Large intestine (tissue), 3 donors: ENCODE results near the gene SPDYE16. TPM values are rescaled to one million over a fixed set of nuclear protein-coding genes. Genes with fewer than 3 reads are reported as not detected.
A peak's percentile ranks its signal among the peaks of the same experiment; 100 is the strongest.
"Not testable (repeated sequence)": the region's sequence is repeated elsewhere in the genome, so short reads cannot be mapped to it uniquely, and the experiment has no call there.

Source experiments
- DNase-seq, 2 donors: peaks; one replicate each; pipeline versions ENCODE4 v3.0.0 to v3.0.0-alpha.2; 2013
- H3K27ac ChIP-seq: one replicate; pipeline ENCODE4 v1.5.1; 2013; ENCODE audit warnings: low read length
- H3K27me3 ChIP-seq: 2 replicates; pipeline ENCODE4 v1.6.1; 2013; ENCODE audit warnings: low read length; ENCODE audit not compliant: control insufficient read depth, insufficient read depth
- H3K36me3 ChIP-seq: 2 replicates; pipeline ENCODE4 v1.6.1; 2013; ENCODE audit warnings: low read length; ENCODE audit not compliant: control insufficient read depth, insufficient read depth
- H3K4me1 ChIP-seq: one replicate; pipeline ENCODE4 v1.6.1; 2013; ENCODE audit warnings: low read length; ENCODE audit not compliant: control insufficient read depth, insufficient read depth
- H3K4me3 ChIP-seq: one replicate; pipeline ENCODE4 v1.5.1; 2013; ENCODE audit warnings: low read length
- H3K9me3 ChIP-seq: one replicate; pipeline ENCODE4 v1.6.1; 2013; ENCODE audit warnings: mild to moderate bottlenecking, low read depth, low read length, moderate library complexity; ENCODE audit not compliant: control insufficient read depth
- WGBS: methylation state at CpG from one replicate; pipeline ENCODE4 v1.1.5; 2013; ENCODE audit warnings: low lambda C conversion rate; ENCODE audit not compliant: insufficient coverage; 5-methylcytosine and 5-hydroxymethylcytosine counted together
- polyA plus RNA-seq: library from polyadenylated mRNA; unstranded; fragments of 120-200 nt; gene quantifications from one replicate; pipeline ENCODE4 v1.2.1, GENCODE V29; 2013

SPDYE16 gene
- polyA plus RNA-seq, 1 donor: 1.2 TPM

DNA sequence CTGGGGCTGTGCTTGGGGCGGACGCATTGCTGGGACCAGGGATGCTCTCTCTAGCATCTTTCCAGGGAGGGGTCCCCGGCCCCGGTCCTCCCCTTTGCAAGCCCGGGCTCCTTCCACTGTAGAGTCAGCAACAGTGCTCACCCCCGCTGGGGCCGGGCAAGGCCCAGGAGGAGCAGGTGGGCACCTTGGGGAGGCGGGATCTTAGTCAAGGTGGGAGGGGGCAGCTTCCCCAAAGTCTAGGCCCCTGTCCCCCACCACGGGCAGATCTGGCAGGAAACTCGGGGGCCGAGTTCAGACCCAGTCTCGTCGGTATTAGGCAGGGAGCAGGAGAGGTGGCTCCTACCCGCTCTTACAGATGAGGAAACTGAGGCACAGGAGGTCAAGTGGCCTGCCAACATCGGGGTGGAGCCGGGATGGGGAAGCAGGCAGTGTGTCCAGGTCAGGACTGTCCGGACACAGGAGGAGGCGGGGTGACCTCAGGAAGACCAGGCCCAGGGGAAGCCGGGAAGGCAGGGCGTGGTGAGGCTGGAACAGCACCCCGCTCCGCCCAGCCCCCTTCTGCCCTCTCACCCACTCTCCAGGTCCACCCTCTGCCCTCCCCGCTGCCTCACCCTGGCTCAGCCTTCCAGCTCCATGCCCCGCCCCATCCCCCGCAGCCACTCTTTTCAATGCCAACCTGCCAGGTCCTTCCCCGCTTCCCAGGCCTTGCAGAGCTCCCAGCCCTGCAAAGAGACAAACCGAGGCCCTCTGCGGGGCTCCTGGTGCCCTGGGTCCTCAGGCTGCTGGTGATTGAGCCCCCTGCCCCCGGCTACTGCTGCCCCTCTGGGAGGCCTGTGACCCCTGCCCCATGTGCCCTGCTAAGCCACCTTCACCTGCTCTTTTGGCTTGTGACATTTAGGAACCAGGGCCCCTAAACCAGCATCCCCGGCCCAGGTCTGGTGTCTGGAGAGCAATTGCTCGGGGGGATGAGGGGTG is 30.9 kb downstream of the SPDYE16 start:
- DNase-seq: peak in 1 of 2 donors; percentile 0

GRCh38 chr7:76511200-76511910 is 31.7 kb downstream of the SPDYE16 start:
- not testable (repeated sequence) for H3K36me3 ChIP-seq, H3K27ac ChIP-seq, DNase-seq, H3K27me3 ChIP-seq, H3K9me3 ChIP-seq, H3K4me1 ChIP-seq, H3K4me3 ChIP-seq
- no CpG with 5 or more reads among the region's 24 CpGs for WGBS

More for the DNA sequence above, 30.9 kb downstream of the SPDYE16 start:
- not testable (repeated sequence) for H3K9me3 ChIP-seq, H3K4me1 ChIP-seq, H3K4me3 ChIP-seq, H3K27ac ChIP-seq, H3K36me3 ChIP-seq, H3K27me3 ChIP-seq
- WGBS: no CpG with 5 or more reads among the region's 31 CpGs

DNA sequence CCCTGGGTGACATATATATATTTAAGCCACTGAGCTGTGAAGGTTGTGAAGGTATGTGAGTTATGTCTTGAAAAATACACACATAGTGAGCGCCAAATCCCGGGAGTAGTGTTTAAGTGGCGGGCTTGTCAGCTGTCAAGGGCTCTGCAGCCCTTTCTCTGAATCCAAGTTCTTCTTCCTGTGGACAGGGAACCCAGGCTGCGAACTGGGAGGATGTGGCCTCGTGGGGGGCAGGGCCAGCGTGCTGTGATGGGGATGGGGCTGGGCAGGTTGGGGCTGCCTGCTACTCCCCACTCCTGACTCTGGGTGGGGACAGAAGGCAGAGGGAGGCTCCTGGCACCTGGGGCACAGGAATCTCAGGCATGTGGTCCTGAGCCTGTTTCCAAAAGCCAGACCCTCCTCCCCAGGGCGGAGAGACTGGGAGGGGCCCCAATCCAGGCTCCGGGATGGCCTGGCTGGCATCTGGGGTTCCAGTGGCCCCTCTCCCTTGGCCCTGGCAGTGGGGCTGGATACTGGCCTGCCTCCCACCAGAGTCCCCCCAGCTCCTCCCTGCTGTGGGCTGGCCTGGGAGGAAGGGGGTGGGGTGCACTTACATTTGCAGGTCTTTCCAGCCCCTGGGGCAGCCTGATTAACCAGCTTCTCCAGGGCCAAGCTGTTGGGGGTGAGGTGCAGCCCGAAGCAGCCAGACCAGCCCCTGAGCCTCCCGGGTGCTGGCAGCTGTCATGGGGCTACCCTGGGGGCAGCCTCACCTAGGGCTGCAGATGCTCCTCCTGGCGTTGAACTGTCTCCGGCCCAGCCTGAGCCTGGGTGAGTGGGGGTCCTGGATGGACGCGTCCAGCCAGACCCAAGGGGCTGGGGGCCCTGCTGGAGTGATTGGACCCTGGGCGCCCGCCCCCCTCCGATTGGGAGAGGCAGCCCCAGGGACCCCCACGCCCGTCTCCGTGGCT is 32.9 kb downstream of the SPDYE16 start, which contains the start of gene UPK3B:
Gene UPK3B (plus strand): TSS at position 622 of the 947 bp plus-strand sequence. CDS start 101 bp downstream, at position 723.
- Histone ChIP-seq H3K9me3 (no peaks in the 10 kb centered on the region), H3K27ac (no peak within 1 kb of the TSS), H3K36me3 (peaks cover 14% of the 10 kb centered on the region), H3K4me3 (no peak within 1 kb of the TSS), H3K4me1 (no peaks in the 10 kb centered on the region), H3K27me3 (no peaks in the 10 kb centered on the region)
- DNase-seq: peak in 1 of 2 donors; percentile 4
- WGBS: no CpG with 5 or more reads among the region's 20 CpGs

DNA sequence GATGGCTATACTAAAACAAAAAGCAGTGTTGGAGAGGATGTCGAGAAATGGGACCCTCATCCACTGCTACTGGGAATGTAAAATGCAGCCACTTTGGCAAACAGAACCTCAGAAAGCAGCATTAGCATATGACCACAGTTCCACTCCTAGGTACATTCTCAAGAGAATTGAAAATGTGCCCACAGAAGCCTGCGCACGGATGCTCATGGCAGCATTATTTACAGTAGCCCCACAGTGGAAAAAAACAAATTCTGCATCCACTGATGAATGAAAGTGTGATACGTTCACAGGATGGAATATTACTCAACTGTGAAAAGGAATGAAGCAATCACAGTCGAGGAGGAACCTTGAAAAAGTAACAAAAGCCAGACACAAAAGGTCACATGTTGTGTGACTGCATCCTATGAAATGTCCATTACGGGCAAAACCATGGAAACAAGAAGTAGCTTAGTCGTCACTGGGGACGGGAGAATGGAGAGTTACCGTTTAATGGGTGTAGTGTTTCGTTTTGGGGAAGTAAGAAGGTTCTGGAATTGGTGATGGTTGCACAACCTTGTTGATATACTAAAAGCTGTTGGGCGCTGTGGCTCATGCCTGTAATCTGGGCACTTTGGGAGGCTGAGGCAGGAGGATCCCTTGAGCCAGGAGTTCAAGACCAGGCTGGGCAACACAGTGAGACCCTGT is 35.2 kb downstream of the SPDYE16 start:
- Histone ChIP-seq H3K27ac (no peak overlapping the region), H3K27me3 (no peaks in the 10 kb centered on the region), H3K9me3 (no peaks in the 10 kb centered on the region), H3K4me3 (no peak overlapping the region), H3K4me1 (no peaks in the 10 kb centered on the region), H3K36me3 (peaks cover 21% of the 10 kb centered on the region)
- peak in 1 of 2 donors; percentile 6 for DNase-seq
- WGBS: 100% methylated on average over 1 of the region's 11 CpGs

DNA sequence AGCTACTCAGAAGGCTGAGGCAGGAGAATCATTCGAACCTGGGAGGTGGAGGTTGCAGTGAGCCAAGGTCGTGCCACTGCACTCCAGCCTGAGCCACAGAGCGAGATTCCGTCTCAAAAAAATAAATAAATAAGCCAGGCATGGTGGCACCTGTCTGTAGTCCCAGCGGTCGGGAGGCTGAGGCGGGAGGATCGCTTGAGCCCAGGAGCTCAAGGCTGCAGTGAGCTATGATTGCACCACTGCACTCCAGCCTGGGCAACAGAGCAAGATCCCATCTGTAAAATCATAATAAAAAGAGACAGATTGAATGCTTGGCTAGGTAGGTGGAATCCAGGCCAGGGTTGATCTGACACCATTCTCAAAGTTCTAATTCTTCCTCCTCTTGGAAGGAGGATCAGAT is 36.5 kb downstream of the SPDYE16 start:
- not testable (repeated sequence) for H3K27ac ChIP-seq, H3K4me1 ChIP-seq, H3K4me3 ChIP-seq, H3K9me3 ChIP-seq, H3K27me3 ChIP-seq, DNase-seq
- H3K36me3 ChIP-seq: peaks cover 23% of the 10 kb centered on the region
- no CpG with 5 or more reads among the region's 8 CpGs for WGBS

DNA sequence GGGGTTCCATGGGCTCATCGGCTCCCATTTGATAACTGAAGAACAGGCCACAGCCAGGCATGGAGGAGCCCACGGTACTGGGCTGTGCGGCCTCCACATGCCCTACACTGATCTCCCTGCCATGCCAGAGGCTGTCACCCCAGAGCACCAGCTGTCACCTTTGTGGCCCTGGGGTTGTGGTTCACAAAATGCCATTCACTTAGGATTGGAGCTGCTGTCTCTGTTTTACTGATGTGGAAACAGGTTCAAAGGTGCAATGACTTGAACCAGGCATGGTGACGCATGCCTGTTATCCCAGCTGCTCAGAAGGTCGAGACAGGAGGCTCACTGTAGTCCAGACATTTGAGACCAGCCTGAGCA is 37.0 kb downstream of the SPDYE16 start:
- H3K27me3 ChIP-seq: no peaks in the 10 kb centered on the region
- H3K27ac ChIP-seq: no peak overlapping the region
- WGBS: no CpG with 5 or more reads among the region's 5 CpGs
- H3K9me3 ChIP-seq: no peaks in the 10 kb centered on the region
- DNase-seq: no peak
- H3K4me3 ChIP-seq: no peak overlapping the region
- H3K36me3 ChIP-seq: peaks cover 23% of the 10 kb centered on the region
- H3K4me1 ChIP-seq: no peaks in the 10 kb centered on the region

DNA sequence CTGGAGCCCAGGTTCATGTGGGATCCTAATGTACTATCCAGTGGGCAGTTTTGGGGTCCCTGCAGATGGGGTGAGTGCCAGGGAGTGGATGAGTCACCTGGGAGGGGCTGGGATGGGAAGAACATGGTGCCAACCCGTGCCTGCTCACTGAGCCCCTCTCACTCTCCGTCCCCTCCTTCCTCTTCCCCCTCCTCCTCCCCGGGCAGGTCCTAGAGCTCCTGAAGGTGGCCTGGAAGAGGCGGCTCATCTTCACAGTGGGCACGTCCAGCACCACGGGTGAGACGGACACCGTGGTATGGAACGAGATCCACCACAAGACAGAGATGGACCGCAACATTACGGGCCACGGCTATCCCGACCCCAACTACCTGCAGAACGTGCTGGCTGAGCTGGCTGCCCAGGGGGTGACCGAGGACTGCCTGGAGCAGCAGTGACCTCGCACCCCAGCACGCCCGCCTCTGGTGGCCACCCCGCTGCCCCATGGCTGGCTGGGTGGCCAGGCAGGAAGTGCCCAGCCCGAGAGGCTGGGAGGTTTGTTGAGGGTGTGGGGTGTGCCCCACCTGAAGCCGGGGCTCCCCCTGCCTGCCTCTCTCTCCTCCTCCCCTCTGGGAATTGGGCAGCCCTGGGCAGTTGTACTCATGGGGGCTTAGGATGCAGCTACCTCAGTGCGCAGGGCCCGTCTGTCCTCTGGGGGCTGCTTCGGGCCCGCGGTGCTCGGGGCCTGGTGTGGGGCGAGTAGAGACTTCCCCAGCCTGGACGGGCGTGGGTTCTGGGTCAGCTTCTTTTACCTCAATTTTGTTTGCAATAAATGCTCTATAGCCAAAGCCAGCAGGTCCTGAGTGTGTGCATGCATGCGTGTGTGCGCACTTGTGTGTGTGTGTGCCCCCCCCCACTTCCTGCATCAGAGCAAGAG is 37.7 kb downstream of the SPDYE16 start:
- DNase-seq: no peak
- no CpG with 5 or more reads among the region's 32 CpGs for WGBS
- Histone ChIP-seq H3K27me3 (no peaks in the 10 kb centered on the region), H3K9me3 (no peaks in the 10 kb centered on the region), H3K4me3 (no peak overlapping the region), H3K4me1 (no peaks in the 10 kb centered on the region), H3K36me3 (peaks cover 23% of the 10 kb centered on the region), H3K27ac (no peak overlapping the region)

DNA sequence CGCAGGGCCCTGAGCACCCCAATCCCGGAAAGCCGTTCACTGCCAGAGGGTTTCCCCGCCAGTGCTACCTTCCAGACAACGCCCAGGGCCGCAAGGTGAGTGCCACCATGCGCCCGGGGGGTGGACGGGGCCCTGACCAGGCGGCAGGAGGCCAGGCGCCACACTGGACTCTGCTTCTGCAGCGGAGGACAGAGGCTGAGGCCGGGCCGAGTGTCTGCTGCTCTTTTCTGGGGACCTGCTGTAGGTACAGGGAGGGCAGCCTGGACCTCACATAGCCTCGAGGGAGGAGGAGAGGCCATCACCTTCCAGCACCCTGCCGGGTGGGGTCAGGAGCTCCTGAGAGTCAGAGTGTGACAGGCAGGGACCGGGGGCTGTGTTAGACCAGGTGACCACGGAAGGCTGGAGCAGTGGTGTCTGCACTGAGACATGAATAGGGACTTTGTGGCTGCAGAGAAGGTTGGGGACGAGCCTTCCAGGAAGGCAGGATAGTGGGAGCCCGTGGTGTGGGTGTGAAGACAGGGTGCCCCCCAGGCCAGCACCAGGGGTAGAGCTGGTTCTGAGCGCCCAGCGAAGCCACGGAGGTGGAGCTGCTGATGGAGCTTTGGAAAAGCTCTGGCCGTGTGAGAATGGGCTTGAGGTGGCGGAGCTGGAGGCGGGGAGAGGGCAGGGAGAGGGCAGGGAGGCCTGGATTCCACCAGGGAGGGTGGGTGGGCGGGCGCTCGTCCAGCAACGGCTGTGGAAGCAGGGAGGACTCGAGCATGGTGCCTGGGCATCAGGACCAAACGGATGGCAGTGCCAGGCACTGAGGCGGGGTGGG is 38.5 kb downstream of the SPDYE16 start:
- H3K9me3 ChIP-seq, H3K27ac ChIP-seq, H3K4me1 ChIP-seq, H3K4me3 ChIP-seq, H3K27me3 ChIP-seq, DNase-seq: not testable (repeated sequence)
- peaks cover 23% of the 10 kb centered on the region for H3K36me3 ChIP-seq
- WGBS: no CpG with 5 or more reads among the region's 33 CpGs
